ENCODE results near the gene GRID1. TPM values are rescaled to one million over a fixed set of nuclear protein-coding genes. Genes with fewer than 3 reads are reported as not detected.
"Not testable (repeated sequence)": the region's sequence is repeated elsewhere in the genome, so short reads cannot be mapped to it uniquely, and the experiment has no call there.

GRID1 gene
- total RNA-seq, 1 experiment from 2014 or later, result not detected

GRCh38 chr10:86254081-86254480, 112.5 kb downstream of the GRID1 start:
- DNase-seq (ENCODE audit: low read depth), result no peak

GRCh38 chr10:86253091-86254072, 113.2 kb downstream of the GRID1 start:
- DNase-seq (ENCODE audit: low read depth), result no peak

- DNase-seq (ENCODE audit: low read depth), result no peak
Observed at GRCh38 chr10:86252556-86252955, 114.0 kb downstream of the GRID1 start.

DNA sequence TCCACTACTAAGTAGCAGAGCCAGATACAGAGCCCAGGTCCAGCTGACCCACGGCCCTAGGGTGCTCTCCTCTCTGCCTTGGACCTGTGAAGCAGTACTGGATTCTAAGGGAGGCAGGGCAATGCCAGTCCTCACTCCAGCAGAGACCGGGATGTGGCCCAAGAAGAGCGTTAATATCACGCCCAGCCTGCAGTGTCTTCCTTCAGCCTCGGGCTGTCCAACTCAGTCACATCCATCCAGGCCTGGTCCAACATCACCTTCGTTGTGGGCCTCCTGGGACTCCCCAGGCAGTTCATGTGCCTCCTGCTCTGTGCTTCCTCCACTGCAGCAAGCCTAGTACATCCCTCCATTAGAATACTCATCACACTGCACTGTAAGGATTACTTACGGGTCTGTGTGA, 114.5 kb downstream of the GRID1 start:
- DNase-seq (ENCODE audit: low read depth), result no peak

GRCh38 chr10:86251426-86251825, 115.2 kb downstream of the GRID1 start:
- no peak for DNase-seq (ENCODE audit: low read depth)

DNA sequence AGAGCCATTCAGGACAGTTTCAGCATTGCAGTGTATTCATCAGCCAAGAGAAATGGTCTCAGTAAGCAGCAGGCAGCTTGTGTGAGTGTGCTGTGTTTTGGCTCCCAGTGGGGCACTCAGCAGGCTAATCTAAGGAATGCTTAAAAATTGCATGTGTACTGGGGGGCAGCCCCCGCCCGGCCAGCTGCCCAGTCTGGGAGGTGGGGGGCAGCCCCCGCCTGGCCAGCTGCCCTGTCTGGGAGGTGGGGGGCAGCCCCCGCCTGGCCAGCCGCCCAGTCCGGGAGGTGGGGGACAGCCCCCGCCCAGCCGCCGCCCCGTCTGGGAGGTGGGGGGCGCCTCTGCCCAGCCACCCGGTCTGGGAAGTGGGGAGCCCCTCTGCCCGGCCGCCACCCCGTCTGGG, 116.2 kb downstream of the GRID1 start:
- no peak for DNase-seq (ENCODE audit: low read depth)

DNA sequence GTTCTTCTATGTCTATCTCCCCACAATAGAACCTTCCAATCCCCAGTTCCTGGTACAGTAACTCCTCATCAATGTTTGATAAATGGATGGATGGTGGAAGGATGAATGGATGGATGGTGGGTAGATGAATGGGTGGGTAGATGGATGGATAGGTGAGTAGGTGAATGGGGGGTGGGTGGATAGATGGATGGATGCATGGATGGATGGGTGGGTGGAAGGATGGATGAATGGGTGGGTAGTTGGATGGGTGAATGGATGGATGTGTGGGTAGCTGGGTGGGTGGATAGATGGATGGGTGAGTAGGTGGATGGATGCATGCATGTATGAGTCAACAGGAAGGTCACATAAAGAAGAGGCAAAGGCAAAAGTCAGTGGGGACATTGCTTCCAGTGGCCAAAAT, 116.8 kb downstream of the GRID1 start:
- DNase-seq (ENCODE audit: low read depth), result no peak

- DNase-seq (ENCODE audit: low read depth), result no peak
Observed at GRCh38 chr10:86248062-86248461, 118.5 kb downstream of the GRID1 start.

DNA sequence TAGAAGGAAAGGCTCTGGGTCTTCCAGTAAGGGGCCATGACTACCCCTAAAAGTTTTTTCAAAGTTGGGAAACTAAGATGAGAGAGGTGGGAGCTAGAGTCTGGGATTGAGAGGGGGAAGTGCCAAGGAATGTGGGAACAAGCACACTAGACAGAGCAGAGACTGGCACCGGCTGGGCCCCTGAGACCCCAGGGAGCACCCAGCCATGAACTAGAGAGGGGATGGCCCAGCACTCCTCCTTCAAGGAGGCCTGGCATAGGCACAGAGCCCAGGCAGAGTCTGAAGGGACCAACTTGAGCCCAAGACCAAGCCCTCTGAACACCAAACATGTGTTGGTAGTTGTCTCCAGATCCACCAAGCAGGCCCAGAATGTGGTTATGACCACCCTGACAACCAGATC, 119.0 kb downstream of the GRID1 start:
- DNase-seq (ENCODE audit: low read depth), result no peak

- no peak for DNase-seq (ENCODE audit: low read depth)
Observed at GRCh38 chr10:86247073-86247472, 119.5 kb downstream of the GRID1 start.

- no peak for DNase-seq (ENCODE audit: low read depth)
Observed at GRCh38 chr10:86246279-86246940, 120.2 kb downstream of the GRID1 start.

GRCh38 chr10:86245015-86245394, 121.6 kb downstream of the GRID1 start:
- no peak for DNase-seq (ENCODE audit: low read depth)

GRCh38 chr10:86244297-86245014, 122.1 kb downstream of the GRID1 start:
- no peak for DNase-seq (ENCODE audit: low read depth)

DNA sequence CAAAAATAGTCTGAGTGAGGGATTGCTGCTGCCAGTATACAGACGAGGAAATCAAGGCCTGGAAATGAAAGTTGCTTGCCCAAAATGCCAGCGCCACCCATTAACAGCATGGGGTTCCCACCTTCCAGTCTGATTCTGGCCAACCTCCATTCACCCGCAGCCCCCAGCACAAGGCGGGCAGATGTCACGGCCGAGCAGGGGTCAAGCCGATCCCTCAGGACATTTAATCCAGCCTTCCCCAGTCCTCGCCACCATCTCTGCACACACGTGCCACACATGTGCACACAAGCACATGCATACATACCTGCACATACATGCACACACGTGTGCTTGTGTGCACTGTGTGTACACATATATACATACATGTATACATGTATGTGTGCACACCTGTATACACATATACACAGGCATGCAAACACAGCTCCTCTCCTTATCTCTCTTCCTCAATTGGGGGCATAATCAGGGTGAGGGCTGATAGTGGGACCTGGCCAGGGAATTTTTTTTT, 122.9 kb downstream of the GRID1 start:
- DNase-seq (ENCODE audit: low read depth), result no peak

- DNase-seq (ENCODE audit: low read depth), result no peak
Observed at GRCh38 chr10:86242761-86243160, 123.8 kb downstream of the GRID1 start.

GRCh38 chr10:86238089-86238488, 128.5 kb downstream of the GRID1 start:
- not testable (repeated sequence) for DNase-seq (ENCODE audit: low read depth)

DNA sequence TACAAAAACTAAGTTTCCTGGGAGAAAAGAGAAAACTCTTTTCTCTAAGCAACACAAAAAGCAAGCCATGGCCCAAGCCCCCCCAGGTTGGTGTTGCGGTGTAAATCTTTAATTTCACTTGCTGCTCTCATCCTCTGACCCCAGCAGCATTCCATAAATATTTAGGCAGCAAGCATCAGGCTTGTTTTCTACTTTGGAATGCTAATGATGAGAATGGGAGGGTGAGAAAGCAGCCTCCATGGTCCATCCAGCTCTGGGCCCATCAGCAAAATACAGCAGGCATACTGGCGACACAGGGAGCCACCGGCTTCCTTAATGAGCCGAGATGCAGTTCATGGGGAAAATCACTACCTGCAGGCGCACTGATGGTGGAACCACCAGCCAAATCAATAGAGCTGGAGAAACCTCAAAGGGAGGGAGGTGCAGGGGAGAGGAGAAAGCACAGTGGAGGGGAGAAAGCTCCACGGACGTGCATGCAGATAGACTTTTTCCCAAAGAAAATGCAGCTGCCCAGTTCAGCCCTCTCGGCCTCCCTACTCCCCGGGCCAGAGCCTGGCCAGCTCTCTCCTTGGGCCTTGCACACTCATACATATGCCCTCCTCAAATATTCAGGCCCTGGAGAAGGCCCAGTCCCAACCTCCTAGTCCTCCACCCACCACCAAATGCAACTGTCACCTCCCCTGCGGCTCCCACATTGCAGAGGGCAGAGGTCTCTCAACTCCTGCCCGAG, 131.9 kb downstream of the GRID1 start:
- no peak for DNase-seq (ENCODE audit: low read depth)

- no peak for DNase-seq (ENCODE audit: low read depth)
Observed at GRCh38 chr10:86234107-86234506, 132.5 kb downstream of the GRID1 start.

DNA sequence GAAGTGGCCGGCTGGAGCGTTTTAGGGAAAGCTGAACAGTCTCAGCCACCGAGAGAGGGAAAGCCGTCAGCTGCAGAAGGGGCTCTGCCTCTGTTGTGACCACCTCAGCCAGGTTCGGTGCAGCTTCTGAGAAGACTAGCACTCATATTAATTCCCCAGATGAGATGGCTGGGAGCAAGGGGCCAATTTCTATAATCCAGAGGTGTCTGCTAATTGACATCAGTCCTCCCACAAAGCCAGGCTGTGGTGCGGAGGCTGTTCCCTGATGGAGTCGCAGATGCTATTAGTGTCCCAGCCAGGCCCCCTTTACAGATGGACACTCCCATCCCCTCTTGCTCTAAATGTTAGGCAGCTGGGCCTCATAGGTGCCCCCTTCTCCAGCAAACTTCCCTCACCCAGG, 133.5 kb downstream of the GRID1 start:
- DNase-seq (ENCODE audit: low read depth), result no peak

- DNase-seq (ENCODE audit: low read depth), result no peak
Observed at GRCh38 chr10:86232644-86233043, 134.0 kb downstream of the GRID1 start.

DNA sequence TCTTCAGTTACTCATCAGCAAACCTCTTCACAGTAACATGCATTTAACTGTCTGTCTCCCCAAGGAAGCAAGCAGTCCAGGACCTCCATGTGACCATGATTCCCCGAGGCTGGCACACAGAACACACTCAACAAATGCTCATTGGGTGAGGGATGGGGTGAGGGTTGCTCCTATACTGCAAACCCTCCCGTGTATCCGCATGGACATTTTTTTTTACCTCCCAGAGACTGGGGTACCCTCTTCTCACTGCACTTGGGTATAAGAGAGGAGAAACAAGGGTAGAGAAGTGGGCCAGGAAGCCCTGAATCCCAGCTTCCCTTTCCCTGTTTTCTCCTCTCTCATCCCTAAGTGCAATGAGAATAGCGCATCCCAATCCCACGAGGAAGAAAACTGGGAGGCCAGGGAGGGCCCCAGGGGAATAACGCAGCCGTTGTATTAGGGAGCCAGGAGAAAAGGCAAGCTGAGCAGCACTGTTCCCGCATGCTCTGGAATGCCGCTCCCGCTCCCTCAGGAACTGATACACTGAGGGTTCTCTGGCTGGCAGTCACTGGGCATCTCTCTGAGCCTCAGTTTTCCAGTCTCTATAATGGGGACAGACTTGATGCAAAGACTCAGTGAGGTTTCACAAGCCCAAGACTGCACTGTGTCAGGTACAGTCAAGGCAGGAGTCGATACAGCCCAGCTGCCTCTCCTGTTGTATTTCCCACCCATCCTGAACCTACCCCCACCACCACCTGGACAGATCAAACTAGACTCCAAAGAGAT, 134.6 kb downstream of the GRID1 start:
- no peak for DNase-seq (ENCODE audit: low read depth)

All from M059J (cell line).